ENCODE data around the gene BRPF3.

BRPF3 gene

DNA sequence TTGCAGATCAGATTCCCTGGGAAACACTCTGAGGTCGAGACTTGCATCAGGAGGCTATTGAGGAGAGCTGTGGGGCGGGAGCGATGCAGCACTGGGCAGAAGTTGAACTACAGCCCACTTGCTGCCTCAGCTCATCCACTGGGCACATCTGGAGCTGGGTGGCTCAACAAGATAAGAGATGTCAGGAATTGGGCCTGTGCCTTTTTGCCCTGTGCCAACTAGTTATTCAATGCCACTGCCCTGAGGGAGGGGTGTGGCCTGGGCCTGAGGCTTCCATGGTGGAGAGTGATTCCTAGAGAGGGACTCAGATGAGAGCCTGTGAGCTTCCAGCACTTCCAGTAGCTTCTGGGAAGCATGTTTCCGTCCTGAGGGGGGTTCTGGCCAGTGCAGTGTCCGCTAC lies 32.7 kb downstream of the BRPF3 start:
- no peak for DNase-seq (ENCODE audit: low read depth, low spot score)

DNA sequence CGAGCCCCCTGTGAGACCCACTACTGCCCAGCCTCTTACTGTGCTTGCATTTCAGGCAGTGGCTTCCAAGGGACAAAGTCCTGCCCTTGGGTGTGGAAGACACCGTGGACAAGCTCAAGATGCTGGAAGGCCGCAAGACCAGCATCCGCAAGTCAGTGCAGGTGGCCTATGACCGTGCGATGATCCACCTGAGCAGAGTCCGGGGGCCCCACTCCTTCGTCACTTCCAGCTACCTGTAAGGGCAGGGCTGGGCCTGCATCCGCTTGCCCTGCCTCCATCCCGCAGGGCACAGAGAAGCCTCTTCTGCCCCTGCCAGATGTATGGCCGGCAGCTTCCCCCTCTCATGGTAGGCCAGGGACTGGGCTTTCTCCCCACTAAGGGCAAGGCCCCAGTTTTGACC lies 33.8 kb downstream of the BRPF3 start:
- DNase-seq (ENCODE audit: low read depth, low spot score), result no peak

- DNase-seq (ENCODE audit: low read depth, low spot score), result no peak
These were observed 35.6 kb downstream of the BRPF3 start for GRCh38 chr6:36232172-36232571.

DNA sequence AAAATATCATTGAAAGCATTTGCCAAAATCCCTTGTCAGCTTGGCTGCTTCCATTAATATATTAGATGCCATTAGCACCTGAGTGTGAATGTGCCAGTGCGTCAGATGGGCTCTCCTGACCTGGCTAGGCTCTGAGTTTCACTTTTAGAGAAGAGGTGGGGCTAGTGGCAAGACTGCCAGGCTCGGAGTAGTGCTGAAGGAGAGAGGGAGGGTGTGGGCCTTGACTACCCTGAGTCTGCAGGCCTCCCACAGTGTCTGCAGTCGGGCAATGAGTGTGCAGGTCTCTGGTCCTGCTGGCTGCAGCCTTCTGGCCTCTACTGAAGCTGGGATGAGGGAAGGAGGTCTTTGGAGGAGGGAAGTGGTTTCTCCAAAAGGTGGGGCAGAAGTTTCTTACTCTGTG lies 38.8 kb downstream of the BRPF3 start:
- DNase-seq (ENCODE audit: low read depth, low spot score), result peak; percentile 23

GRCh38 chr6:36235862-36236261 lies 39.3 kb downstream of the BRPF3 start:
- no peak for DNase-seq (ENCODE audit: low read depth, low spot score)

DNA sequence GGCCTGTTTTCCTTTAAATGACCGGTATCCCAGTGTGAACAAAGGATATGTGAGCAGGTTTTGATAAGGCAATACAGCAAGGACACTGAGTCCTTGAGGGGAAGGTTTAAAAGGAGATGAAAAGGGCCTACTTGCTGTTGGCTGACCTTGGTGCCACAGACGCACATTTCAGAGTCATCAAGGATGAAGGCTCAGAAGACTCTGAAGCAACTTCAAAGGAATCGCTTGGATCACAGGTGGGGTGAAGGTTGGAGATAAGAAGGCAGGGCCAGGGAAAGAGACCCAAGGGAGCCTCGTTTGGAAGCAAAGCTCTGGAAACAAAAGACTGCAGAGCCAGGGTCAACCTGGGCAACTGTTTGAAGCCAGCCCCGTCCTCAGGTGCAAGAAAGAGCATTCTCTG lies 43.2 kb downstream of the BRPF3 start:
- DNase-seq (ENCODE audit: low read depth, low spot score), result no peak

GRCh38 chr6:36241728-36242127 lies 45.2 kb downstream of the BRPF3 start:
- no peak for DNase-seq (ENCODE audit: low read depth, low spot score)

DNA sequence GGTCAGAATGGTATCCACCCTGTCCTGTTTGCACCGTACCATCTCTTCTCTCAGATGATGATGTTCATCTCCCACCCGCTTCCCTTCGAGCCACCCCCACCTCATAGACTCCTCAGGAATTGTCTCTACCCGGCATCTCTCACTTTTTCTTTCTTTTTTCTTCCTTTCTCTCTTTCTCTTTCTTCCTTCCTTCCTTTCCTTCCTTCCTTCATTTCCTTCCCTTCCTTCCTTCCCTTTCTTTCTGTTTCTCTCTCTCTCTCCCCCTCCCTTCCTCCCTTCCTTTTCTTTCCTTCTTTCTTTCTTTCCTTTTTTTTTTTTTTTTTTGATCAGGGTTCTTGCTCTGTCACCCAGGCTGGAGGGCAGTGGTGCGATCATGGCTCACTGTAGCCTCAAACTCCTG lies 45.6 kb downstream of the BRPF3 start:
- DNase-seq (ENCODE audit: low read depth, low spot score), result no peak

DNA sequence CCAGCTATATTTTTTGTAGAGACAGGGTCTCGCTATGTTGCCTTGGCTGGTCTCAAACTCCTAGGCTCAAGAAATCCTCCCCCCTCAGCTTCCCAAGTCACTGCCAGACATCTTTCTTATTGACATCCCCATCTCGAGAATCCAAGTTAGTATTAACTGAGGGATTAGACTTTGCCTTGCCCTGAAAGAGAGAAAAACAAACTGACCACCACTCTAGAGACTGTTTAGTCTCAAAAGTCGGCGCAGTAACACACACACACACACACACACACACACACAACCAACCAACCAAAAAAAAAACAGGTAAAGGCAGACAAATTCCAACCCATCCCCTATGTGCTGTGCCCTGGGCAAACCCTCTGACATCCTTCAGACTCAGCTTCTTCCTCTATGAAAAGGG lies 46.1 kb downstream of the BRPF3 start:
- no peak for DNase-seq (ENCODE audit: low read depth, low spot score)

GRCh38 chr6:36243562-36244212 lies 47.1 kb downstream of the BRPF3 start:
- DNase-seq (ENCODE audit: low read depth, low spot score), result peak; percentile 44

GRCh38 chr6:36244641-36245280 lies 48.2 kb downstream of the BRPF3 start:
- peak; percentile 97 for DNase-seq (ENCODE audit: low read depth, low spot score)

DNA sequence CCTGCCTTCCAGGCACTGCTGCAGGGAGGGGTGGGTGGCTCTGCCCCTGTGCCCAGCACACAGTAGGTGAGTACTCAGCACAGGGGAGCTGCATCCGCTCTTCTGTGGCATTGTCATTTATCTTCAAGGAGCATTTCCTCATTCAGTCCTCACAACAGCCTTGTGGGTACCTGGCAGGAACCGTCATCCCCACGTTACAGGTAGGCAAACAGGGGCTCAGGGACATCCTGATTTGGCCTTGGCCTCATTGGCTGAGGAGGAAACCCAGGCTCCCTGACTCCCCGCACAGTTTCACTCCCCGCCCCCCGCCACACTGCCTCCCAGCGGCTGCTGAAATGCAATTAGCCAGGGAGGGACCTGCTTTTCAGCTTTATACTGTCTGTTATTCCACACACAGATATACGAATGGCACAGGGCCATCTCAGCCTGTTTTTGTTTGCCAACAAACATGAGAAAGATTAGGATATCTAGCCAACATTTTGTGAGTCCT lies 49.1 kb downstream of the BRPF3 start:
- DNase-seq (ENCODE audit: low read depth, low spot score), result peak; percentile 59

- no peak for DNase-seq (ENCODE audit: low read depth, low spot score)
These were observed 50.1 kb downstream of the BRPF3 start for GRCh38 chr6:36246506-36247268.

GRCh38 chr6:36247693-36248092 lies 51.1 kb downstream of the BRPF3 start:
- no peak for DNase-seq (ENCODE audit: low read depth, low spot score)

DNA sequence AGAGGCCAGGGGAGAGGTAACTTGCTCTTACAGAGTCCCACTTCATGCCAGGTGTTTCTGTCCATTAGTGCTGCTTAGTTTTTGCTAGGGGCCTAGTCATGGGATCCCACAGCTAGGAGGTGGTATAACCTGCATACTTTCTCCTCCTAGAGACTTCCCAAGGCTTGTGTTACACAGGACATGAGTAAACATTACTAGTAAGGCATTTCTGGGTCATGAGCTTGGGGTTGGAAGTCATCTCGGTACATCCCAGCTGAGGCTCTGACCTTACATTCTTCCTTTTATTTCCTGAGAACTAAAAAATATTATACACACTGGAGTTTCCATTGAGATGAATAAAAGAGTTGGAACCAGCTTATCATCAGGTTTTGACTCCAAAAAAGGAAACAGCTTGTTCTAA lies 52.4 kb downstream of the BRPF3 start:
- no peak for DNase-seq (ENCODE audit: low read depth, low spot score)

- no peak for DNase-seq (ENCODE audit: low read depth, low spot score)
These were observed 53.0 kb downstream of the BRPF3 start for GRCh38 chr6:36249536-36249935.

DNA sequence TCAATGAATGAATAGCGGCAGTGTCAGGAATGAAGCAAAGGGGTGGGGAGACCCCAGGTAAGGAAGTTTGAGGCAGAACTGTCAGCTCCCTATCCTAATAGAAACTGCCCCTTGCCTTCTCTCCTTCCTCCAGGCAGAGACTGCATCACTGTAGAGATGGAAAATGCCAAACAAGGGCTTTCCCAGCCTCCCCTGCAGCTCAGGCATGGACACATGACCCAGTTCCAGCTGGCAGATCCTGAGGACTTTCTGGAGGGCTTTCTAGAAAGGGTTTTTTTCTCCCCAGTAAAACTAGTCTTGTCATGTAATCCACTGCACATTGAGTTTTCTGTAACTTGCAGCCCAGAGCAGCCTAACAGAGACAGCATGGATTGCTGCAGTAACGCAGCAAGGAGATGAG lies 55.5 kb downstream of the BRPF3 start:
- DNase-seq (ENCODE audit: low read depth, low spot score), result no peak

GRCh38 chr6:36263390-36264000 lies 67.0 kb downstream of the BRPF3 start:
- no peak for DNase-seq (ENCODE audit: low read depth, low spot score)

DNA sequence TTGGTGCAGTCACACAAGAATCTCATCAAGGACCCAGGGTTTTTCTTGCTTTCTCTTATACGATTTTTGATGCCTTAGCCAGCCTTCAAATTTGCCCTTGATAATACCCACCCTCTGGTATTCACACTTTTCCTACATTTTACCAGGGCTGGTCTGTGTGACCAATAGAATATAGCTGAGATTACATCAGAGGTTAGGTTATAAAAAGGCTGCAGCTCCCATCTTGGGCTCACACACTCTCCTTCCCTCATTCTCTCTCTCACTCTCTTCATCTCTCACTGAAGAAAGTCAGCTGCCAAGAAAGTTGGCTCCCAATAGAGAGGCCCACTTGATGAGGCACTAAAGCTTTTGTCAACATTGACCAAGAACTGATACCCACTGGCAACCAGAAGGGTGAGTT lies 69.2 kb downstream of the BRPF3 start:
- no peak for DNase-seq (ENCODE audit: low read depth, low spot score)

DNA sequence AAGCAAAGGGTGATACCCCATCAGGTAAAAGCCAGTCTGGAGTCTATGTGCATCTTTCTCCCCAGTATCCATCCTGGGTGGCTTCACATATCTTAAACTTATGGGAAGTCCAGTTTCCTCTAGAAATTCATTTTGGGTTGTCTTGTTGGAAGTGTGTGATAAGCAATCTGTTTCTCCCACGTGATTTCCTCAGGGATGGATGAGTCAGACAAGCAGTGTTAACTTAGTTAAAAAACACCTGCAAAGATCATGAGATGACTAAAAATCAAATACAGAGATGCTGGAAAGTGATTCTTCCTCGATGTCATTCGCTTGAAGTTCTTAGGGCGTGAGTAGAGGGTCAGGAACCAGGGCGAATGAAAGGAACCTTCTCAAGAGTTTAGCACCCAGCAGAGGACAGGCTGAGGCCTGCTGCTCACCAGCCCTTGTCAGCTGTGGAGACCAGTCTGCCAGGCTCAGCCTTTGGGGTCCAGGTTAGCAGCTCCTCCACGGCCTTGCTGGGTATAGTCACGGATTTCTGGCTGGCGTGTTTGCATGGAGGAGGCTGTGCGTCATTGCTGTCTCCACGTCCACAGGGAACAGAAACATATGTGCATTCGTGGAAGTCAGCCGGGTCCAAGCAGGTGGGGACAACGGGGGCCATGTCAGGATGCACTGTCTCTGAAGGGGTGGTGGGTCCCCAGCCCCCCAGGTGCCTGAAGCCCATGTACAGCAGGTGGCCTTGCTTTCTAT lies 70.5 kb downstream of the BRPF3 start:
- no peak for DNase-seq (ENCODE audit: low read depth, low spot score)

- no peak for DNase-seq (ENCODE audit: low read depth, low spot score)
These were observed 71.4 kb downstream of the BRPF3 start for GRCh38 chr6:36267731-36268477.

Measured in ELF-1 (cell line).